ENCODE measurements around the gene RABEP2.
"Not testable (repeated sequence)": the region's sequence is repeated elsewhere in the genome, so short reads cannot be mapped to it uniquely, and the experiment has no call there.

Gene RABEP2

GRCh38 chr16:28924762-28925385 lies at the start of gene RABEP2:
Gene RABEP2, minus strand, starts transcription at chr16:28925238. Its CDS starts 75 bp downstream, at chr16:28925163.
- DNase-seq (ENCODE audit: low spot score), result peak; percentile 97

- peak; percentile 98 for DNase-seq (ENCODE audit: low spot score)
Observed at GRCh38 chr16:28974437-28975157, 49.6 kb upstream of the RABEP2 start, which contains the start of gene SPNS1. Gene SPNS1, plus strand, starts transcription at chr16:28974778. Its CDS starts 374 bp downstream, at chr16:28975152.

GRCh38 chr16:28974007-28974436 lies 49.0 kb upstream of the RABEP2 start:
- DNase-seq (ENCODE audit: low spot score), result no peak

- not testable (repeated sequence) for DNase-seq (ENCODE audit: low spot score)
Observed at GRCh38 chr16:28969696-28970095, 44.7 kb upstream of the RABEP2 start.

- no peak for DNase-seq (ENCODE audit: low spot score)
Observed at GRCh38 chr16:28967156-28967555, 42.1 kb upstream of the RABEP2 start.

- no peak for DNase-seq (ENCODE audit: low spot score)
Observed at GRCh38 chr16:28964496-28964895, 39.5 kb upstream of the RABEP2 start.

GRCh38 chr16:28964072-28964471 lies 39.0 kb upstream of the RABEP2 start:
- no peak for DNase-seq (ENCODE audit: low spot score)

GRCh38 chr16:28958836-28959235 lies 33.8 kb upstream of the RABEP2 start:
- DNase-seq (ENCODE audit: low spot score), result no peak

GRCh38 chr16:28958216-28958615 lies 33.2 kb upstream of the RABEP2 start:
- no peak for DNase-seq (ENCODE audit: low spot score)

- peak; percentile 42 for DNase-seq (ENCODE audit: low spot score)
Observed at GRCh38 chr16:28951410-28951943, 26.4 kb upstream of the RABEP2 start.

GRCh38 chr16:28950648-28951409 lies 25.8 kb upstream of the RABEP2 start, which contains the start of gene NFATC2IP:
Gene NFATC2IP, plus strand, starts transcription at chr16:28950937. Its CDS starts 75 bp downstream, at chr16:28951012.
- peak; percentile 100 for DNase-seq (ENCODE audit: low spot score)

- DNase-seq (ENCODE audit: low spot score), result no peak
Observed at GRCh38 chr16:28946681-28947080, 21.6 kb upstream of the RABEP2 start.

- DNase-seq (ENCODE audit: low spot score), result no peak
Observed at GRCh38 chr16:28943281-28943680, 18.2 kb upstream of the RABEP2 start.

GRCh38 chr16:28939825-28940224 lies 14.8 kb upstream of the RABEP2 start:
- DNase-seq (ENCODE audit: low spot score), result not testable (repeated sequence)

GRCh38 chr16:28938721-28939120 lies 13.7 kb upstream of the RABEP2 start:
- DNase-seq (ENCODE audit: low spot score), result no peak

GRCh38 chr16:28937222-28937876 lies 12.3 kb upstream of the RABEP2 start:
- no peak for DNase-seq (ENCODE audit: low spot score)

- DNase-seq (ENCODE audit: low spot score), result no peak
Observed at GRCh38 chr16:28936784-28937155, 11.7 kb upstream of the RABEP2 start.

GRCh38 chr16:28935924-28936783 lies 11.1 kb upstream of the RABEP2 start:
- peak; percentile 82 for DNase-seq (ENCODE audit: low spot score)

- DNase-seq (ENCODE audit: low spot score), result no peak
Observed at GRCh38 chr16:28935346-28935745, 10.3 kb upstream of the RABEP2 start.

- DNase-seq (ENCODE audit: low spot score), result no peak
Observed at GRCh38 chr16:28933171-28933570, 8.1 kb upstream of the RABEP2 start.
